ENCODE data around the gene MAP3K14.
A peak's percentile ranks its signal among the peaks of the same experiment; 100 is the strongest.

- TF ChIP-seq POLR2A (IDR thresholded peaks at IDR 0.05) (peak; percentile 96), CTCF (IDR thresholded peaks at IDR 0.05) (peak in 2 of 4 experiments; percentile 17 to 39), POLR2AphosphoS5 (IDR thresholded peaks at IDR 0.05) (no peak)
These were observed at the start of gene MAP3K14 for GRCh38 chr17:45316434-45317110.

All from prostate gland (tissue), 2 donors.